Activated CD4-positive, alpha-beta memory T cell treated with anti-CD3 and anti-CD28 coated beads, Interleukin-2, amount 10 ng/mL, durations not matched to agents 7 days and 5 days (primary cell): Measurements from ENCODE around the gene DYNAP. TPM values are rescaled to one million over a fixed set of nuclear protein-coding genes. Genes with fewer than 3 reads are reported as not detected.

Source experiments
- CTCF ChIA-PET: fragments of 350-600 bp; sonication (Branson Sonifier 250); formaldehyde crosslinking; loops from one replicate; lab custom pipeline; 2021; ENCODE audit warnings: antibody characterized with exemption, inconsistent platforms; lab: Charles Lee
- POLR2A ChIA-PET: fragments of 350-600 bp; sonication (Branson Sonifier 250); formaldehyde crosslinking; loops from one replicate; lab custom pipeline; 2021; ENCODE audit warnings: antibody characterized with exemption; lab: Charles Lee
- DNase-seq: peaks from one replicate; pipeline ENCODE4 v3.0.0-alpha.2; 2020
- H3K27ac Mint-ChIP-seq: one replicate; pipeline ENCODE4 v1.8.0; 2021; ENCODE audit warnings: mild to moderate bottlenecking, mixed read lengths
- H3K27me3 Mint-ChIP-seq: one replicate; pipeline ENCODE4 v1.8.0; 2021; ENCODE audit warnings: mixed read lengths
- H3K36me3 Mint-ChIP-seq: one replicate; pipeline ENCODE4 v1.8.0; 2021; ENCODE audit warnings: low read depth, mixed read lengths
- H3K4me1 Mint-ChIP-seq: one replicate; pipeline ENCODE4 v1.8.0; 2021; ENCODE audit warnings: mixed read lengths
- H3K4me3 Mint-ChIP-seq: one replicate; pipeline ENCODE4 v1.8.0; 2021; ENCODE audit warnings: mild to moderate bottlenecking, mixed read lengths
- H3K9me3 Mint-ChIP-seq: one replicate; pipeline ENCODE4 v1.8.0; 2021; ENCODE audit warnings: mixed read lengths
- total RNA-seq, 2 experiments: library from RNA; stranded (reverse); gene quantifications; one replicate each; pipeline ENCODE4 v1.2.3, GENCODE V29; 2021

Gene DYNAP
- total RNA-seq, 2 experiments from 2014 or later = not detected

- H3K36me3 Mint-ChIP-seq = no peaks in the 10 kb centered on the region
- H3K27ac Mint-ChIP-seq = no peak overlapping the region
- no peak overlapping the region for H3K4me3 Mint-ChIP-seq
- H3K27me3 Mint-ChIP-seq = peaks cover 6% of the 10 kb centered on the region
- H3K4me1 Mint-ChIP-seq = no peaks in the 10 kb centered on the region
- ChIA-PET CTCF (no interaction called here), POLR2A (no interaction called here)
- no peaks in the 10 kb centered on the region for H3K9me3 Mint-ChIP-seq
- no peak for DNase-seq
Observed at GRCh38 chr18:54608028-54608642, 17.1 kb downstream of the DYNAP start.

- ChIA-PET POLR2A (no interaction called here), CTCF (no interaction called here)
- Mint-ChIP-seq H3K27me3 (peaks cover 9% of the 10 kb centered on the region), H3K27ac (no peak overlapping the region), H3K36me3 (no peaks in the 10 kb centered on the region), H3K4me1 (peaks cover 8% of the 10 kb centered on the region), H3K9me3 (no peaks in the 10 kb centered on the region), H3K4me3 (no peak overlapping the region)
- DNase-seq = no peak
Observed at GRCh38 chr18:54611816-54612215, 20.8 kb downstream of the DYNAP start.

- DNase-seq = no peak
- Mint-ChIP-seq H3K27ac (no peak overlapping the region), H3K36me3 (no peaks in the 10 kb centered on the region)
Observed at GRCh38 chr18:54612237-54612636, 21.2 kb downstream of the DYNAP start.

GRCh38 chr18:54613174-54613573, 22.1 kb downstream of the DYNAP start:
- H3K4me3 Mint-ChIP-seq = no peak overlapping the region
- H3K4me1 Mint-ChIP-seq = peaks cover 9% of the 10 kb centered on the region
- CTCF ChIA-PET = no interaction called here
- no peak overlapping the region for H3K27ac Mint-ChIP-seq
- no peaks in the 10 kb centered on the region for H3K36me3 Mint-ChIP-seq
- POLR2A ChIA-PET = no interaction called here
- no peaks in the 10 kb centered on the region for H3K9me3 Mint-ChIP-seq
- H3K27me3 Mint-ChIP-seq = peaks cover 9% of the 10 kb centered on the region
- no peak for DNase-seq

More at GRCh38 chr18:54612237-54612636, 21.2 kb downstream of the DYNAP start:
- Mint-ChIP-seq H3K27me3 (peaks cover 9% of the 10 kb centered on the region), H3K4me1 (peaks cover 9% of the 10 kb centered on the region), H3K4me3 (no peak overlapping the region), H3K9me3 (no peaks in the 10 kb centered on the region)
- POLR2A ChIA-PET = interaction anchor here (0.6 kb wide), 1 partner anchor 22 kb away, joined by 3 read pairs; no protein-coding TSS in a partner anchor
- CTCF ChIA-PET = no interaction called here

GRCh38 chr18:54616220-54616848, 25.3 kb downstream of the DYNAP start:
- no peak overlapping the region for H3K4me3 Mint-ChIP-seq
- ChIA-PET CTCF (no interaction called here), POLR2A (no interaction called here)
- DNase-seq = no peak
- H3K27me3 Mint-ChIP-seq = peaks cover 11% of the 10 kb centered on the region
- no peaks in the 10 kb centered on the region for H3K9me3 Mint-ChIP-seq
- no peak overlapping the region for H3K27ac Mint-ChIP-seq
- H3K4me1 Mint-ChIP-seq = peaks cover 9% of the 10 kb centered on the region
- no peaks in the 10 kb centered on the region for H3K36me3 Mint-ChIP-seq

GRCh38 chr18:54622084-54622483, 31.0 kb downstream of the DYNAP start:
- peaks cover 7% of the 10 kb centered on the region for H3K27me3 Mint-ChIP-seq
- H3K4me3 Mint-ChIP-seq = no peak overlapping the region
- H3K36me3 Mint-ChIP-seq = no peaks in the 10 kb centered on the region
- ChIA-PET POLR2A (no interaction called here), CTCF (no interaction called here)
- no peak overlapping the region for H3K27ac Mint-ChIP-seq
- H3K9me3 Mint-ChIP-seq = no peaks in the 10 kb centered on the region
- H3K4me1 Mint-ChIP-seq = no peaks in the 10 kb centered on the region
- DNase-seq = no peak

- Mint-ChIP-seq H3K4me3 (no peak overlapping the region), H3K36me3 (no peaks in the 10 kb centered on the region), H3K4me1 (no peaks in the 10 kb centered on the region), H3K27me3 (peaks cover 8% of the 10 kb centered on the region), H3K9me3 (no peaks in the 10 kb centered on the region), H3K27ac (no peak overlapping the region)
- ChIA-PET CTCF (no interaction called here), POLR2A (no interaction called here)
- DNase-seq = no peak
Observed at GRCh38 chr18:54626779-54627178, 35.7 kb downstream of the DYNAP start.

GRCh38 chr18:54630963-54631362, 39.9 kb downstream of the DYNAP start:
- no peaks in the 10 kb centered on the region for H3K4me1 Mint-ChIP-seq

GRCh38 chr18:54636217-54636616, 45.2 kb downstream of the DYNAP start:
- POLR2A ChIA-PET = no interaction called here
- no peaks in the 10 kb centered on the region for H3K36me3 Mint-ChIP-seq
- no peaks in the 10 kb centered on the region for H3K9me3 Mint-ChIP-seq
- no peak for DNase-seq
- no peak overlapping the region for H3K27ac Mint-ChIP-seq
- no peak overlapping the region for H3K4me3 Mint-ChIP-seq
- peaks cover 15% of the 10 kb centered on the region for H3K27me3 Mint-ChIP-seq
- CTCF ChIA-PET = no interaction called here
- no peaks in the 10 kb centered on the region for H3K4me1 Mint-ChIP-seq

More at GRCh38 chr18:54630963-54631362, 39.9 kb downstream of the DYNAP start:
- Mint-ChIP-seq H3K4me3 (no peak overlapping the region), H3K27ac (no peak overlapping the region), H3K9me3 (no peaks in the 10 kb centered on the region), H3K36me3 (no peaks in the 10 kb centered on the region), H3K27me3 (peaks cover 12% of the 10 kb centered on the region)
- POLR2A ChIA-PET = no interaction called here
- no peak for DNase-seq
- CTCF ChIA-PET = no interaction called here

- H3K4me1 Mint-ChIP-seq = no peaks in the 10 kb centered on the region
- ChIA-PET CTCF (no interaction called here), POLR2A (no interaction called here)
- H3K36me3 Mint-ChIP-seq = no peaks in the 10 kb centered on the region
- H3K27me3 Mint-ChIP-seq = peaks cover 23% of the 10 kb centered on the region
- no peaks in the 10 kb centered on the region for H3K9me3 Mint-ChIP-seq
- no peak overlapping the region for H3K27ac Mint-ChIP-seq
- DNase-seq = no peak
- no peak overlapping the region for H3K4me3 Mint-ChIP-seq
Observed at GRCh38 chr18:54641734-54642133, 50.7 kb downstream of the DYNAP start.

- Mint-ChIP-seq H3K4me3 (no peak overlapping the region), H3K27ac (no peak overlapping the region), H3K36me3 (no peaks in the 10 kb centered on the region), H3K27me3 (peaks cover 16% of the 10 kb centered on the region), H3K9me3 (no peaks in the 10 kb centered on the region), H3K4me1 (no peaks in the 10 kb centered on the region)
- POLR2A ChIA-PET = no interaction called here
- DNase-seq = no peak
- CTCF ChIA-PET = no interaction called here
Observed at GRCh38 chr18:54647176-54647575, 56.1 kb downstream of the DYNAP start.
